ENCODE results near the gene KDM2A.
"Not testable (repeated sequence)": the region's sequence is repeated elsewhere in the genome, so short reads cannot be mapped to it uniquely, and the experiment has no call there.

KDM2A gene

GRCh38 chr11:67174311-67174710, 55.2 kb downstream of the KDM2A start:
- FAIRE-seq = no peak

DNA sequence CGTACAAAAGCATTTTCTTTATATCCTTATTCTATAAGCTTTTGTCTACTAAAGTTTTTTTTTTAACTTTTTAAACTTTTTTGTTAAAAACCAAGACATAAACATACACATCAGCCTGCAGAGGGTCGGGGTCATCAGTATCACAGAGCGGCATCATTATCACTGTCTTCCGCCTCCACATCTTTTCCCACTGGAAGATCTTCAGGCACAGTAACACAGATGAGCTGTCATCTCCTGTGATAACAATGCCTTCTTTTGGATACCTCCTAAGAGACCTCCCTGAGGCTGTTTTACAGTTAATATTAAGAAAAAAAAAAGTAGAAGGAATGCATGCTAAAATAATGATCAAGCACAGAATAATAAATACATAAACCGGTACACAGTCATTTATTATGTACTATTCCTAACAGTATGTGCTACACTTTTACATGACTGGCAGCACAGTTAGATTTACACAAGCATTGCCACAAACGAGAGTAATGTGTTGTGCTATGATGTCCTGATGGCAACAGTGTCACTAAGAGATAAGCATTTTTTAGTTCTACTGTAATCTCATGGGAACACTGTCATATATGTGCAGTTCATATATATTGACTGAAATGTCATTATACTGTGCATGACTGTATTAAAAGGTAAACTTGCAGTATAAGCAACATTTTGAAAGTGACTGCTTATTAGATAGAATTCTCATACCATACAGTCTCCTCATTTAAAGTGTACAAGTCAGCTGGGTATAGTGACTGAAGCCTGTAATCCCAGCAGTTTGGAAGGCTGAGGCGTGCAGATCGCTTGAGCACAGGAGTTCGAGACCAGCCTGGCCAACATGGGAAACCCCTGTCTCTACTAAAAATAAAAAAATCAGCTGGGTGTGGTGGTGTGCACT, 58.6 kb downstream of the KDM2A start:
- FAIRE-seq = no peak

GRCh38 chr11:67178421-67178820, 59.4 kb downstream of the KDM2A start:
- no peak for FAIRE-seq

DNA sequence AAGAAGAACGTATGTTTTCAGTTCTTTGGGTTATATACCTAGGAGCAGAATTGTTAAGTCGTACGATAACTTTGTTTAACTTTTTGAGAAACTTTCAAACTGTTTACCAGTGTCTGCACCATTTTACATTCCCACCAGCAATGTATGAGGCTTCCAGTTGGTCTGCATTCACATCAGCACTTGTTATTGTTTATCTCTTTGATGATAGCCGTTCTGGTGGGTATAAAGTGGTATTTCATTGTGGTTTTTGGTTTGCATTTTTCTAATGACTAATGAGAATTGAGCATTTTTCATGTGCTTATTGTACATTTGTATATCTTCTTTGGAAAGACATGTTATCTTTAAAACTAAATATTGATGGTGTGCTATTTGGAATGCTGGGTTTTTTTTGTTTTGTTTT, 59.8 kb downstream of the KDM2A start:
- no peak for FAIRE-seq

GRCh38 chr11:67179892-67180490, 60.9 kb downstream of the KDM2A start:
- FAIRE-seq = no peak

DNA sequence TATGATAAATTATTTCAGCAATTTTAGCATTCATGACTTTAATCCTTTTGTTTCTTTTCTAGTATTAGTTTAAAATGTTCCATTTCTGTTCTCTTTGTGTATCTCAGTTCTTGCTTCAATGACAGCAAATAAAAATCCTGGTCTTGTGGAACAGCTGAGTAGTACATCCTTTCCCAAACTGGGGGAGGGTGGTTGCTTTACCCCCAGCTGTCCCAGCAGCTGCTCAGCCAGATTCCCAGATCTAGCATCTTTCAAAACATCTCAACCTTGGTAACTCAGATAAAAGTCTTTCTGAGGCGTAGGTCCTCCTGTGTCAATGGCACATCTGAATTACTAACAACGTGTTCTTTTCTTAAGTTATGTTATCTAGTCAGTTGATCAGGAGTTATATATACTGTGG, 75.0 kb downstream of the KDM2A start:
- no peak for FAIRE-seq

DNA sequence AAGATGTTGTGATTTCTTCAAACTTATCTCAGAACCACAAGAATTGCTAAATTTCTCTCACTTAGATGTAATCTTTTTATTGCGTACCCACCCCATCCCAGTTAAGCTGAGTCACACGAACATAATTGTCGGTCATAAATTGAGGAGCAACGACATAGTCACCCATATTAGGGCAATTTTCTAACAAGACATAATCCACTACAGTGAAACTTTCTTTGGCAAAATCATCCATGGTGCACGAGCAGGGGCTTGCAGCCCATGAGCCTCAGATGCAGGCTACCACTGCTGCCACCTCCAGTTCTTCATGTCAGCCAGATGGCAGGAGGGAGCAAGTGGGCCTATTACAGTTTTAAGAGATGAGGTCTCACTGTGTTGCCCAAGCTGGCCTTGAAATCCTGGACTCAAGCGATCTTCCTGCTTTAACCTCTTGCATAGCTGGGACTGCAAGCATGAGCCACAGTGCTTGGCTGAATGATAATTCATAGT, 77.0 kb downstream of the KDM2A start:
- FAIRE-seq = no peak

GRCh38 chr11:67197606-67198005, 78.5 kb downstream of the KDM2A start:
- FAIRE-seq = no peak

GRCh38 chr11:67198781-67199180, 79.7 kb downstream of the KDM2A start:
- not testable (repeated sequence) for FAIRE-seq

GRCh38 chr11:67199751-67200150, 80.7 kb downstream of the KDM2A start:
- FAIRE-seq = no peak

GRCh38 chr11:67202028-67202427, 83.0 kb downstream of the KDM2A start:
- FAIRE-seq = no peak

- no peak for FAIRE-seq
Measured at GRCh38 chr11:67204822-67205221, 85.8 kb downstream of the KDM2A start.

DNA sequence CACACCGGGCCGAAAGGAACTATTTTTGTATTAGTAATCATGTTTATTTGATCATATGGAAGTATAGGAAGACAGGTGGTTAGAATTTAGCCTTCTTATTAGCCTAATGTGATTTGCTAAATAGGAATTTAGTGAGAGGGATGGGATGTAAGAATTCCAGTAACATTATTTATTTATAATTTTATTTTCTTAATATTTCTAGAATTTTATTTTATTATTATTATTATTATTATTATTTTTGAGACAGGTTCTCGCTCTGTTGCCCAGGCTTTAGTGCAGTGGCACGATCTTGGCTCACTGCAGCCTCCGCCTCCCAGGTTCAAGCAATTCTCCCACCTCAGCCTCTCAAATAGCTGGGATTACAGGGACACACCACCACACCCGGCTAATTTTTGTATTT, 90.2 kb downstream of the KDM2A start:
- FAIRE-seq = not testable (repeated sequence)

DNA sequence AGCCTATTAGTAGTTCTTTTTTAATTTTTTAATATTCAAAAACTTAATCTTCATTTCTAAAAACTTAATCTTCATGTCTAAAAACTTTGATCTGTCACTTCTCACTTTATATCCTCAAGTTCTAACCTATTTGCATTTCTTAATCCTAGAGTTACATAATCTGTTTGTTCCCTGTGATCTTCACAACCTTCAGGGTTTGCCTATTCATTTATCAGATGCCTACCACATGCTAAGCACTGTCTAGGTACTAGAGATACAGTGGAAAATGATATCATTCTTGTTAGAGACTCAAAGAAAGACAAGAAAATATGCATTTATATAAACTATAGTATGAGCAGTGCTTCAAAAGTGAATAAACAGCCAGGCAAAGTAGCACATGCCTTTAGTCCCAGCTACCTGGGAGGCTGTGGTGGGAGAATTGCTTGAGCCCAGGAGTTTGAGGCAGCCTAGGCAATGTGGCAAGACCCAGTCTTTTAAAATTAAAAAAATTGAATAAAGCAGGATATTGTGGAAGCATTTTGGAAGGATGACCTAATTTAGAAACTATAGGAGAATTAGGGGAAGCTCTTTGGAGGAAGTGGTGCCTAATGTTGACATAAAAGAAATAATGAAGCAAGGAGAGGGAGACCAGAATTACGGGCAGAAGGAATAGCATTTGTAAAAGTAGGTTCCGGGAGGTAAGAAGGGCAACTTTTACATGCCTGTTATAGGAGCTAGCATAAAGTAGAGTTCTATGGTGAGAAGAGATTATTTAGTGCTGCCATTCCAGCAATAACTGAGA, 92.8 kb downstream of the KDM2A start:
- no peak for FAIRE-seq

DNA sequence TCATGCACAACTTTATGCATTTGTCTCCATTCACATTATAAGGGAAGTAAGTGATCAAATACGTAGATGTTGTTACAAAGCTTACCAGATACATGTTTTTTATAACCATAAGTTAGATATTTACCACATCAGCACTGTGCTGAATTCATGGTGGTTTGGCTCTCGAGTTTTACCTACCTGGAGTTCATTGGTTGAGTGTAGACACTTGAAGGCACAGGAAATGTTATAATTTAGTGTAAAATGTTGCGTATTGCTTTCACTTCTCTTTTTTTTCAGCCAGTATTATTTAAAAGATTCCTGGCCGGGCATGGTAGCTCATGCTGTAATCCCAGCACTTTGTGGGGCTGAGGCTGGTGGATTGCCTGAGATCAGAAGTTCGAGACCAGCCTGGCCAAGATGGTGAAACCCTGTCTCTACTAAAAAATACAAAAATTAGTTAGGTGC, 94.1 kb downstream of the KDM2A start:
- FAIRE-seq = no peak

DNA sequence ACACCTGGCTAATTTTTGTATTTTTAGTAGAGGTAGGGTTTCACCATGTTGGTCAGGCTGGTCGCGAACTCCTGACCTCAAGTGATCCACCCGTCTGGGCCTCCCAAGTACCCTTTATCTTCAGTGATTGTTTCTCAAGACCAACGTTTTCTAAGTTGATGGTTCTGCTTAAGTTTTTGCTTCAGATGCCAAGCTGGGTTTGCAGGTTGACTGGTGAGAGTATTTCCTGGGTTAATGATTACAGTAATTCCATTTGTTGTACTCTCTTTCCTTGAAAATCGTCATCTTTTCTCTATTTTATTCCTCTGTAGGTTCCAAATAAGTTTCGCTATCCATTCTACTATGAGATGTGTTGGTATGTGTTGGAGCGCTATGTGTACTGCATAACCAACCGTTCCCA, 108.7 kb downstream of the KDM2A start:
- FAIRE-seq = no peak

GRCh38 chr11:67230406-67230805, 111.3 kb downstream of the KDM2A start:
- no peak for FAIRE-seq

- no peak for FAIRE-seq
Measured at GRCh38 chr11:67230886-67231285, 111.8 kb downstream of the KDM2A start.

DNA sequence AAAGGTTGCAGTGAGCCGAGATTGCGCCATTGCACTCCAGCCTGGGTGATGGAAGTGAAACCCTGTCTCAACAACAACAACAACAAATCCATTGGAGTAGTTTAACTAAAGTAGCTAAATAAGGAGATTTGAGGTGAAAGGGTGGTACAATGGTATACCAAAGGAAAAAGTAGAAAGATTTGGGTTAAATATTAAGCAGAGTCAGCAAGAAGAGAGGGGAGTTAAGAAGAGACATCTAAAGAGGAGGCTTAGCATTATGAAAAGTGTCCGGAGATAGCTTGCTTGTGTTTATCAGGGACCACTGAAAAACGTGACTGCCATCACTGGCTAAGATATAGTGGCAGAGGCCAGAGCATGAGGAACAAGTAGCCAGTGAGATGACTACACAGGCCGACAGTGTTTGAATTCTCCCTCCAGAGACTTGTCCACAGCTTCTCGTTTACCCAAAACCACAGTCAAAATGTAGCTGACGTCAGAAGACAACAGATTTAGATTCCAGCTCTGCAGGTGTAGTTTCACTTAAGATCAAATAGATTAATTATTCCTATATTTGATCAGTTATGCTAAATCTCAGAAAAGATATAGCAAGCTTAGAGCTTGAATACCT, 114.6 kb downstream of the KDM2A start:
- no peak for FAIRE-seq

DNA sequence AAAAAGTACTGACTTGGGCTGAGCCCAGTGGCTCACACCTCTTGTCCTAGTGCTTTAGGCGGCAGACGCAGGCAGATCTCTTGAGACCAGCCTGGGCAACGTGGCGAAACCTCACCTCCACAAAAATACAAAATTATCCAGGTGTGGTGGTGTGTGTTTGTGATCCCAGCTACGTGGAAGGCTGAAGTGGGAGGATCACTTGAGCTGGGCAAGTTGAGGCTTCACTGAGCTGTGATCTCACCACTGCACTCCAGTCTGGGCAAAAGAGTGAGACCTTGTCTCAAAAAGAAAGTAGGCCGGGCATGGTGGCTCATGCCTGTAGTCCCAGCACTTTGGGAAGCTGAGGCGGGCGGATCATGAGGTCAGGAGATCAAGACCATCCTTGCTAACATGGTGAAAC, 115.5 kb downstream of the KDM2A start:
- FAIRE-seq = not testable (repeated sequence)

DNA sequence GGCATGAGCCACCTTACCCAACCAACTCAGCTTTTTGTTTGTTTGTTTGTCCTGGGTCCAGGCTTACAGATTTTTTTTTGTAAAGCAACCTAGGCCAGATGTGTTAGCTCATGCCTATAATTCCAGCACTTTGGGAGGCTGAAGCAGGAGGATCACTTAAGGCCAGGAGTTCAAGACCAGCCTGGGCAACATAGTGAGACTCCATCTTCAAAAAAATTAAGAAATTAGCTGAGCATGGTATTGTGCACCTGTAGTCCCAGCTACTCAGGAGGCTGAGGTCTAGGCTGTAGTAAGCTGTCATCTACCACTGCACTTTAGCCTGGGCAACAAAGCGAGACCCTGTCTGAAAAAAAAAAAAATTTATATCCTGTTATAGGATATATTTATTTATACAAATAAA, 118.5 kb downstream of the KDM2A start:
- no peak for FAIRE-seq

DNA sequence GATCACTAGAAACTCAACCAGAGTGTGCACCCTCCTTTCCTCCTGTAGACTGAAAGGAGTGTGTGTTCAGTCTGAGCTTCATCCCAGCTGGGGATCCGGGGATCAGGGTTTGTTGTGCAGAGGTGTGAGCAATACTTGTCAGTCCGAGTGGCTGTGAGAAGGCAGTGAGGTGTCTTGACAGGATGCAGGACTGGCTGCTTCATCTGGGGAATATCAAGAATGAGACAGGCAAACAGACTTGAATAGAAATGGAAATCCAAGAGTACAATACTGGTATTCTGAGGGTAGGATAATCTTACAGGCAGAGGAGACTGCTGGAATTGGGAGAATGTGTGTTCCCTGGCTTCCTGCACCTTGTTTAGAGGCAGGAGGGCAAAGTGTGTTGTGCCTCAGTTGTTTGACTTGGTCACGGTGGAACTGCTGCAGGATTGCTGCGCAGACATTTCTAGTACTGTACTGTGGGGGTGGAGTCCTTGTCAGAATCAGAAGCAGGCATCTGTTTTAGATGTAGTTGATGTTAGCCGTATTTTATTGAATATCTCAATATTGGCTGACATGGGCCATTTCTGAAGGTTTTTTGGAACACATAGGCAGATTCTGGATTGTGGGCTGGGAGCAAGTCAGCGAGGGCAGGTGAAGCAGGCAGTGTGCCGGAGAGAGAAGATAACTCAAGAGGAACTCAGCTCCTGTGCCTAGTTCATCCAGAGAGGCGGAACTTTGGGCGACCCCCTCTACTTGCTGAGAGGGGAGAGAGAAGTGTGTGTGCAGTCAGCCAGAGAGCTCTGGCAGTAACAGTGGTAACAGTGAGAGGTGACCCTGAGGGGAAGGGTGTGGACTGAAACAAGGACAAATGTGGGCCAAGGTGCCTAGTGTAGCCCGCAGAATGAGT, 120.1 kb downstream of the KDM2A start:
- no peak for FAIRE-seq

Measured in colon (tissue), 2 donors.